SK-N-DZ (cell line): ENCODE data around the gene CCBE1.
A peak's percentile ranks its signal among the peaks of the same experiment; 100 is the strongest.
"Not testable (repeated sequence)": the region's sequence is repeated elsewhere in the genome, so short reads cannot be mapped to it uniquely, and the experiment has no call there.

Source experiments
- DNase-seq: peaks from one replicate; pipeline ENCODE4 v3.0.0-alpha.2; 2015; ENCODE audit warnings: low spot score

CCBE1 gene

GRCh38 chr18:59540346-59540745 lies 156.9 kb downstream of the CCBE1 start:
- no peak for DNase-seq

- DNase-seq = no peak
These were observed 158.1 kb downstream of the CCBE1 start for GRCh38 chr18:59539108-59539507.

- DNase-seq = no peak
These were observed 159.6 kb downstream of the CCBE1 start for GRCh38 chr18:59537579-59537978.

GRCh38 chr18:59536166-59536565 lies 161.1 kb downstream of the CCBE1 start:
- no peak for DNase-seq

GRCh38 chr18:59535055-59535454 lies 162.2 kb downstream of the CCBE1 start:
- peak; percentile 34 for DNase-seq

- DNase-seq = no peak
These were observed 168.4 kb downstream of the CCBE1 start for GRCh38 chr18:59528866-59529265.

- DNase-seq = no peak
These were observed 176.5 kb downstream of the CCBE1 start for GRCh38 chr18:59520562-59521355.

GRCh38 chr18:59518705-59519104 lies 178.5 kb downstream of the CCBE1 start:
- no peak for DNase-seq

- peak; percentile 54 for DNase-seq
These were observed 179.6 kb downstream of the CCBE1 start for GRCh38 chr18:59517446-59518165.

GRCh38 chr18:59516356-59517155 lies 180.7 kb downstream of the CCBE1 start:
- DNase-seq = peak; percentile 84

- DNase-seq = not testable (repeated sequence)
These were observed 181.3 kb downstream of the CCBE1 start for GRCh38 chr18:59515956-59516355.

- no peak for DNase-seq
These were observed 182.1 kb downstream of the CCBE1 start for GRCh38 chr18:59515147-59515546.

GRCh38 chr18:59514203-59514602 lies 183.0 kb downstream of the CCBE1 start:
- peak; percentile 42 for DNase-seq

GRCh38 chr18:59512025-59512755 lies 185.0 kb downstream of the CCBE1 start:
- no peak for DNase-seq

- no peak for DNase-seq
These were observed 187.5 kb downstream of the CCBE1 start for GRCh38 chr18:59509481-59510442.

GRCh38 chr18:59505356-59505755 lies 191.9 kb downstream of the CCBE1 start:
- no peak for DNase-seq

GRCh38 chr18:59502274-59503175 lies 194.7 kb downstream of the CCBE1 start:
- DNase-seq = peak; percentile 56

- DNase-seq = no peak
These were observed 195.3 kb downstream of the CCBE1 start for GRCh38 chr18:59501920-59502273.

- DNase-seq = no peak
These were observed 196.5 kb downstream of the CCBE1 start for GRCh38 chr18:59500765-59501164.
